GM21717 (cell line): ENCODE results near the gene MCF2L.
"Not testable (repeated sequence)": the region's sequence is repeated elsewhere in the genome, so short reads cannot be mapped to it uniquely, and the experiment has no call there.

Source experiments
- ATAC-seq: cut with Tn5 transposase; IDR thresholded peaks from one replicate; pipeline ENCODE4 v1.9.1; 2021; ENCODE audit warnings: mild to moderate bottlenecking, moderate library complexity; ENCODE audit not compliant: unreplicated experiment

MCF2L gene

GRCh38 chr13:113090806-113091205 is 121.8 kb downstream of the MCF2L start:
- no peak for ATAC-seq

- ATAC-seq: no peak
These were observed 122.3 kb downstream of the MCF2L start for GRCh38 chr13:113091211-113091771.

- no peak for ATAC-seq
These were observed 123.1 kb downstream of the MCF2L start for GRCh38 chr13:113091891-113092775.

- ATAC-seq: no peak
These were observed 124.0 kb downstream of the MCF2L start for GRCh38 chr13:113092776-113093579.

GRCh38 chr13:113093580-113094409 is 124.8 kb downstream of the MCF2L start:
- ATAC-seq: no peak

GRCh38 chr13:113094410-113094800 is 125.4 kb downstream of the MCF2L start:
- no peak for ATAC-seq

- ATAC-seq: no peak
These were observed 126.4 kb downstream of the MCF2L start for GRCh38 chr13:113095146-113096051.

- ATAC-seq: no peak
These were observed 127.2 kb downstream of the MCF2L start for GRCh38 chr13:113096052-113096744.

- ATAC-seq: no peak
These were observed 127.8 kb downstream of the MCF2L start for GRCh38 chr13:113096745-113097305.

- no peak for ATAC-seq
These were observed 128.6 kb downstream of the MCF2L start for GRCh38 chr13:113097651-113098050.

- no peak for ATAC-seq
These were observed 129.2 kb downstream of the MCF2L start for GRCh38 chr13:113098162-113098732.

- no peak for ATAC-seq
These were observed 130.1 kb downstream of the MCF2L start for GRCh38 chr13:113099142-113099541.

- ATAC-seq: not testable (repeated sequence)
These were observed 133.3 kb downstream of the MCF2L start for GRCh38 chr13:113102302-113102701.

- ATAC-seq: no peak
These were observed 133.7 kb downstream of the MCF2L start for GRCh38 chr13:113102727-113103126.

- ATAC-seq: no peak
These were observed 134.6 kb downstream of the MCF2L start for GRCh38 chr13:113103646-113104045.

- ATAC-seq: no peak
These were observed 136.3 kb downstream of the MCF2L start, which contains the start of gene F7 for GRCh38 chr13:113105032-113105920. Gene F7, plus strand, starts transcription at chr13:113105791. Its CDS starts 51 bp downstream, at chr13:113105842.

GRCh38 chr13:113105921-113106452 is 137.0 kb downstream of the MCF2L start:
- no peak for ATAC-seq
